DMS79 treated with DMSO at 0.1 percent for 48 hours (cell line): ENCODE measurements around the gene SRP68.

Source experiments
- DNase-seq: peaks from one replicate; lab custom pipeline; 2025; lab: John Stamatoyannopoulos, UW

SRP68 gene

DNA sequence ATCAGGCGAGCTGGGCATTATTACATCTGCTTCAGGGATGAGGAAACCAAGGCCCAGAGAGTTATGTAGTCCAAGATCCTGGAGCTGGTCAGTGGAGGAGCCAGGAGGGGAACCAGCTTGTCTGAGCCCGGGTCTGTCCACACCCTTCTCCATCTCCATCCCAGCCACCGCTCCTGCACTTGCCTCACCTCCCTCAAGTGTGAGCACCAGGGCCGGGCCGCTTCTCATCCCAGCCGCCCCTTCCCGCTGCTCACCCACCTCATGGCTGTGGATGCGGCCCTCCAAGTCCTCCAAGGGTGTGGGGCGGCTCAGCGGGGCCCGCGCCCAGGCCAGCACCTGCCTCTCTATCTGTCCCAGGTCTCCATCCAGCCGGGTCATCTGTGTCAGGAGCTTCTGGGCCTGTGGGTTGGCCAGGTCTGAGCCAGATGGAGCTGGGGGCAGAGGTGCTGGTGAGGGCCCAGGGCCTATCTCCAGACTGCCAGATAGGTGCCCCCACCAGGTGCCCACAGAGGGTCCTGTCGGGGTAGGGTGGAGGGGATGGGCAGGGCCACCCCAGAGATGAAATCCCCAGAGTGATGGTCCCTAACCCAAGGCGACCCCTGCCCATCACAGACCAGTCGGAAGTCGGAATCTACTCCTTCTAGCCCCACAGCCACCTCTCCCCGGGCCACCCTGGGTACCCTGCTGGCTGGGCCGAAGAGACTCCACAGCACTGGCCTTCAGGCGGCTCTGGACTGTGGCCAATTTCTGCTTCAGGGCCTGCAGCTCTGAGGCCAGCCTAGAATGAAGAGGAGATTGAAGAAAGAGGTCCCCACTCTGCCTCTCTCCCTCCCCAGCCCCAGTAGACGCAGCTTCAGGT, 54.6 kb downstream of the SRP68 start:
- no peak for DNase-seq

DNA sequence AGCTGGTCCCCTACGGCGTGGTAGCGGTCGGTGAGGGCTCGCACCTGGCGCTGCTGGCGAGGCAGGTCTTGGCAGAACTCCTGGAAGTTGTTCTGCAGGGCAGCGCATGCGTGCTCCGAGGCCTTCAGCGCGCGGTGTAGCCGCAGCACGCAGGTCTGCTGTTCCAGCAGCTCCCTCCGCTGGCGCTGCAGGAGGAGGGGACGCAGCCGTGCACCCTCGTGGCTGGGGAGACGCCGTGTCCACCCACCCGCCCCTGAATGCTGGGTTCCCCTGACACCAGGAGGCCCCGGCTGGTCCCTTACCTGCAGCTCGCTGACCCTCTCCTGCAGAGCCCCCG, 57.4 kb downstream of the SRP68 start:
- no peak for DNase-seq

DNA sequence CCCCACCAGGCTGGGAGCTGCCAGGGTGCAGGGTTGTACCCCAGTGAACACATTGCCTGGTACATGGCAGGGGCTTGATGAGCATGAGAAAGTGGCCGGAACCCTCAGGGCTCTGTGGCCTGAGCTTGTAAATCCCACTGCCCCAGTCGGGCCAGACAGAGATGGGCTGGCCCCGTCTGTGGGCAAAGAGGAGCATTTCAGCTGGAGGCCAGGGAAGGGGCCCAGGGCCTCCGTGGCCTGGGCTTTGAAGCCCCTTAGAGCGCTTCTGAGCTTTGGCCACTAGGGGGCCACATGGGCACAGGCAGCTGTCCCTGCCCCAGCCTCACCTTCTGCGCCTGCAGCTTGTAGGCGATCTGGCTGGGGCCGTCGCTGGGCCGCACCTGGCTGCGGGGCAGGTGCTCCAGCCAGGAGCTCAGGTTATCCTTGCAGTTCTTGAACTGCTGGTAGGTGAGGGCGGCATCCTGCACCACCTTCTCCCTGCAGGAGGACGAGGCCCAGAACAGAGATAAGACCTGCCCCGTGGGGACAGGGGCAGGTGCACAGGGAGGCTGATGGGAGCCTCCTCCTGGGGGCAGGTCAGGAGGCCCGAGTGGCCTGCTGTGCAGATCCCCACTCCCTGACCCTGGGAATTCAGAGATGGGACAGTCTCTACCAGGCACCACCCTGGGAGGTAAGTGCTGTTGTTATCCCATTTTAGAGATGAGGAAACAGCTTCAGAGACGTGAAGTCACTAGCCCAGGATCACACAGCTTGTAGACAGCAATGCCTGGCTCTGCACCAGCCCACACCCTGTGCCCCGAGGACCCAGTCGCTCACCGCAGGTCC, 58.0 kb downstream of the SRP68 start:
- DNase-seq: peak; percentile 37

DNA sequence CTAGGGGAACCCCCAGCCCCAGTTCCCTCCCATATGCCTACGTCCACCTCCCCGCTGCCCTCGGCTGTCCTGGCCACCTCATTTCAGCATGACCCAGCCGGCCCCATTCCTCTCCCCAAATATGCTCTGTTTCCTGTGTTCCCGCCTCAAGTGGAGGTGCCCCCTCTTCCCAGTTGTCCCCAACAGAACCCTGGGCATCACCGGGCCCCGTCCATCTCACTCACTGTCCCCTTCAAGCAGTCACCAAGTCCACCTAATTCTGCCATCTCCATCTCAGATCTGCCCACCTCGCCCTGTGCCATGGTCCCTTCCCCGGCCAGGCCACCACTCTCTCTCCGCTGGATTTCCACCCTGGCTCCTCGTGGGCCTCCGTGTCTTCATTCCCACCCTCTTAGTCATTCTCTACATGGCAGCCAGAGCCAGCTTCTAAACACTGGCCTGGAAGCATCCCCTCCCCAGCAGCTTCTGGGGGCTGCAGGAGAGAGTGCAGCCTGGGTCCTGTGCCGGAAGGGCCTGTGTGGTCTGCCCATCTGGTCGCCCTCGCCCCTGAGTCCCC, 58.9 kb downstream of the SRP68 start:
- no peak for DNase-seq

DNA sequence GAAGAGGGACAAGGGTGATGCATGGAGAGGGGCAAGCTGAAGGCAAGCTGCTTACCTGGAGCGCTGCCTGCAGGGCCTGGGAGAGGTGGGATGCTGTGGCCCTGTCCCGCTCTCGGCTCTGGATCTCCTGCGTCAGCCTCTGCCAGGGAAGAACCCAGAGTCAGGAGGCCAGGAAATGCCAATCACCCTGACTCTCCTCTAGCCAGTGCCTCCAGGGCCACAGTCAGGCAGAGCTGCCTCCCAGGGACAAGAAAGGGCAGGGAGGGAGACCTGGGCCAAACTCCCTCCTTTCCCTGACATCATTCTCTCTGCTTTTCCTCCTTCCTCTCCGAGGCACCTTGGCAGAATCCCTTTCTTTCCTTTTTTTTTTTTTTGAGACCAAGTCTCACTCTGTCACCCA, 60.4 kb downstream of the SRP68 start:
- DNase-seq: no peak

DNA sequence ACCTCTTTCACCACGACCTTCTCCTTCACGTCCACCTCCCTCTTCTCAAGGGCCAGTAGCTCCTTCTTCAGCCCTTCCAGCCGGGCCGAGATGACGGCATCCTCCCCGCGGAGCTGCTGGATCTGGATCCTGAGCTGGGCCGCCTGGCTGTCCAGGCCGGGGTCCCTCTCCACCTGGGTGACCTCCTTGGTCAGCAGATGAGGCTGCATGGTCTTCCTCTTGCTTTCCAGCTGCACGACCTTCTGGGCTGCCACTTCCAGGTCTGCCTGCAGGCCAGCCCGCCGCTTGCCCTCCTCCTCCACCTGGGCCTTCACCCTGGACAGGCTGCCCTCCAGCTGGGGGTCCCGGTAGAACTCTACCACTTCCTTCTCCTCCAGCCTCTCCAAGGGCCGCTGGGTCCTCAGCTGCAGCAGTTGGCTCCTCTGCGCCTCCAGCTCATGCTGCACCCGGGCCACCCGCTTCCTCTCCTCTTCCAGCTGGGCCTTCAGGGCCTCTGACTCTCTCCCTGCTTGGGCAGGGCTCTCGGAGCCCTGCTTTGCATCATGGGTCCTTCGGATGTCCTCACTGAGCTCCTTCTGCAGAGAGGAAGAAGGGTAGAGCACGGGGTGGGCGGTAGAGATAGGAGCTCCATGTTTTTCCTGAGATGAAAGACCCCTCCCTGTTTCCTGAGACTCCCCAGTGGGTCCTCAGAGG, 62.2 kb downstream of the SRP68 start:
- DNase-seq: no peak

DNA sequence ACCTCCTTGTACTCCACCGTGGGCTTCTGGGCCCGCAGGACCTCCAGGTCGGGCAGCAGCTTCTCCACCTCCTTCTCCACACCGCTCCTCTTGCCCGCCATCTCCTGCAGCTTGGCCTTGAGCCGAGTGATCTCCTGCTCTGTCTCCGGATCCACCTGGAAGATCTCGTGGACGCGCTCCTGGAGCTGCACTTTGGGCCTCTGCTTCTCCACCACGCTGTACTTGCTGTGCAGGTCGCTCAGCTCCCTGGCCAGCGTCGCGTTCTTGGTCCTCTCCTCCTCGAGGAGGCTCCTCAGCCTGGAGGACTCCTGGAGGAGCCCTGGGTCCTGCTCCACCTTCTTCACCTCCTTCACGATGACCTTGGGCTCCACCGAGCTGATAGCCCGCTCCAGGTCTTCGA, 62.9 kb downstream of the SRP68 start:
- DNase-seq: no peak

DNA sequence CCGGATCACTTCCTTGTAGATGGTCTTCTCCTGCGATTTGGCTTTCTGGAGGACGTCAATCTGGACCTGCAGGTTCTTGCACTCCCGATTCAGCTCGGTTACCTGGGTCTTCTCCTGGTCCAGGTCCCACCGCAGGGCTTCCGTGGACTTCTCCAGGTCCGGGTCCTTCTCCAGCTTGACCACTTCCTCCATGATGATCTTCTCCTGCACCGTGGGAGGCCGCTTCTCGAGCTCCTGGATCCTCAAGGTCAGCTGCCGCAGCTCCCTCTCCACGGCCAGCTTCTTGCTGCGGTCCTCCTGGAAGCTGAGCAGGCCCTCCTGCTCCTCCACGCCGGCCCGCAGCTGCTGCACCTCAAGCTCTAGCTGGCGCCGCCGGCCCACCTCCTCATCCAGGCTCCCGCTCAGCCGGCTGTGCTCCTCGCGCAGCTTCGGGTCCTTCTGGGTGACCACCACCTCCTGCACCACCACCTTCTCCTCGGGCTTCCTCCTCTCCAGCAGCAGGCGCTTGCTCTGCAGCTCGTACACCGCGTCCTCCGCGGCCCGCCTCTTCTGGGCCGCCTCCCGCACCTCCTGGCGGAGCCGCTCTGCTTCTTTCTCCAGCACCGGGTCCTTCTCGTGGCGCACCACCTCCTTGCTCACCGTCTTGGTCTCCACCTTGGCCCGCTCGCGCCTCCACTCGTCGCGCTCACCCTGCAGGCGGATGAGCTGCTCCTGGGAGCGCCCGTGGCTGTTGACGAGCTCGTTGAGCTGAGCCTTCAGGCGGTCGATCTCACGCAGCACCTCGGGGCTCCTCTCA, 63.5 kb downstream of the SRP68 start:
- no peak for DNase-seq

DNA sequence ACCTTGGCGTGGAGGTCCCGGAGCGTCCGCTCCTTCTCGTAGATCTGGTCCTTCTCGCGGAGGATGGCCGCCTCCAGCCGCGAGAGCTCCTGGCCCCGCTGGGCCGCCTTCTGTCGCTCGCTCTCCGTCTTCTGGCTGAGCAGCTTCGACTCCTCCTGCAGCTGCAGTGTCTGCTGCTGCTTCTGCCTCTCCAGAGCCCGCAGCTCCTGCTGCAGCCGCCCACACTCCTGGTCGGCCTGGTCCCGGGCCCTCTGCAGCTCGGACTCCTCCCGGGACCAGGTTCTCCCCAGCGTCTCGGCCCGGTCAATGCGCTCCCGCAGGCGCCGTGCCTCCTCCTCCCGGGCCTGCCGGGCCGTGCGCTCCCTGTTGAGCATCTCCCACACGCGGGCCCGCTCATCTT, 64.1 kb downstream of the SRP68 start:
- DNase-seq: no peak

DNA sequence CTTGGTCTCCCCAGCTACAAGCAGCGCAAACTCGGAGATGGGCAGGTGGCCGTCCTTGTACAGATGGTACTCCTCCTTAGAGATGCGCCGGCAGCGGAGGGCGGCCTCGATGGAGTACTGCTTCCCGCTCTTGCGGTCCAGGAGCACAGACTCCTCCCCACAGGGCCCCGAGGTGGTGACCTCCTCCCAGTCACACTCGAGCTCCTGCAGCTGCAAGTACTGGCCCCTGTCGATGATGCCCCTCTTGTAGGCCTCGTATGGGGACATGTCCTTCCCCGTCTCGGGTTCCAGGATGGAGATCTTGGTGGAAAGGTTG, 64.5 kb downstream of the SRP68 start:
- no peak for DNase-seq

DNA sequence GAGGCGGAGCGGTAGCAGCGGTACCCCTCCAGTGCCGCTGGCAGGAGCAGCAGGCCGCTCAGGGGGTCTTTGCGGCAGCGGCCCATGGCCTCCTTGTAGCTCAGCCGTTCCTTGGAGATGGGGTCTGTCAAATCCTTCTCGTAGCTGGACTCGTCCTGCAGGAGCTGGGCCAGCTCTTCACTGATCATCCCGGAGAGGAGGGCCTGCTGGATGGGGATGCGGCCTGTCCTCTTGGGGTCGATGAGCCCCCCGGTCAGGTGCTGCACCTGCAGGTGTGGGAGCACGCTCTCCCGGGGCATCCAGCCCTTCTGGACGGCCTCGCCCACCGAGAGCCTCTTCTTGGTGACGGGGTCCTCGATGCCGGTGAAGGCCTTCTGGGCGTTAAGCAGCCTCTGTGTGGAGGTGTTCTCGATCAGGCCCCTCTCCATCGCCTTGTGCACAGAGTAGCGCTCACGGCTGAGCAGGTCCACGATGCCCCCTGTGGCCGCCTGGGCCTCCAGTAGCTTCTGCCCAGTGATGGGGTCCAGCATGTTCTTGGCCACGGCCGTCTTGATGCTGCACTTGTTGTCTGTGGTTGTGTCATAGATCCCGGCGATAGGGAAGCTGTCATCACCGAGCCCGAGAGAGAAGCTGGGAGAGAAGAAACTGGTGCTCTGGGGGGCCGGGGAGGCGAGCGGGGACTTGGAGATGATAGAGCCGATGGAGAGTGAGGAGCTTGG, 65.0 kb downstream of the SRP68 start:
- DNase-seq: no peak

DNA sequence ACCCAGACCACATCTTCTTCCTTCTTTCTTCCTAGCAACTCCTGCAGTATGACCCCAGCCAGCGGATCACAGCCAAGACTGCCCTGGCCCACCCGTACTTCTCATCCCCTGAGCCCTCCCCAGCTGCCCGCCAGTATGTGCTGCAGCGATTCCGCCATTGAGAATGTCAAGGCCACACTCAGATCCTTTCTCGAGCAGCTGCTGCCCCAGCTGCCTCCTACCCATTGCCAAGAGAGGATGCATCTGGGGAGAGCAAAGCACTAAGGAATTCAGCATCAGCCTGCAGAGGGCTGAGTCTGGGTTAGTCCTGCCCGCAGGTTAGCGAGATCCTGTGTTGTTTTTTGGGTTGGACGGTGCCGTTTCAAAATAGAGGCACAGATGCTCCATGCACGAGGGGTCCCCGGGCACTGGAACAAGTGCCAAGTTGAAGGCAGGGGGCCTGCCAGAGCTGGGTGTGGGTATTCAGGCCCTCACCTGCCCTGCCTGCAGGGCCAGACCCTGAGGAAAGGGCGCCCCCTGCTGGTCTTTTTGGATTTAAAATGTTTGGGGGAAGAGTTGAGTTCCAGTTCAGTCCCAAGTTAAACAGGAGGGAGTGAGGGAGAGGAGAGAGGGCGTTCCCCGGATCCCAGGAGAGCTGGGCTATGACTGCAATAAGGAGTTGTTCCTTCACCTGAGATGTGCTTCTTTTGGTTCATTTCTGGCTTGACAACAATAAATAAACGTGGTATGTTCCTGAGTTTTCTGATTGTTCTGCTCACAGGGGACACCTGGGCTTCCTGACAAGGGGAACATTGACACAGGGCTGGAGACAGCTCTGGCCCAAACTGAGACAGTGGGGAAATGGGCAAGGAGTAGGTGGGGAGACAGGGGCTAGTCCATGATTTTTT, 66.8 kb downstream of the SRP68 start:
- peak; percentile 50 for DNase-seq

DNA sequence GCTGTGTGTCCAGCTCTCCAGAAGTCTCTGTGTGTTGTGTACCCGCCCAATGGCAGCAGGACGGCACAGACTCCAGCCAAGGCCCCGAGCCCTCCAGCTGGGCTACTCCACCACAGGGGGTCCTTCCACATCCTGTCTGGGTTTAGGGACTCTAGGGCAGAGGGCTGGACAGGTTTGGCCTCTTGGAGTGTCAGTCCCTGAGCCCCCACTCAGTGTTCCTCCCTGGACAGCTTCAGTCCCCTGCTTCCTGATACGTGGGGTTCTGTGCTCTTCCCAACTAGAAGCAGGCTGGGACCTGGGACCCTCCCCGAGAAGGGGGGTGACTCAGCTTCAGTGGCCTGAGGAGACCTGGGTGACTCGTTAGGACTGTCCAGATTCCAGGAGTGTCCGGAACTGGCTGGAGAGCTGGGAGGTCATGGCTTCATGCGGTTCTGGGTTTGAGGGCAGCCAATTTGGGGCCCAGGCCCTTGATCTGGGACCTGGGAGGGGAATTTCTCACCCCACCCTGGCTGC, 67.5 kb downstream of the SRP68 start:
- no peak for DNase-seq

DNA sequence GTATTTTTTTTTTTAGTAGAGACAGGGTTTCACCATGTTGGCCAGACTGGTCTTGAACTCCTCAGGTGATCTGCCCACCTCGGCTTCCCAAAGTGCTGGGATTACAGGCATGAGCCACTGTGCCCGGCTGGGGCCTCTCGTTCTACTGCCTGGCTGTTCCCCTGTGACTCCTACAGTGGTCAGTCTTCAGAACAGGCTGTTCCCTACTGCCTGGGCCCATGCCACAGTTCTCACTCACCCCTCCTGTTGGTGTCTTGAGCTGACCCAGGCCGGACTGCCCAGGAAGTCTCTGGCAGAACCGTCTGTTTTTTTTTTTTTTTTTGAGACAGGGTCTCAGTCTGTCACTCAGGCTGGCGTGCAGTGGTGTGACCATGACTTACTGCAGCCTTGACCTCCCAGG, 68.4 kb downstream of the SRP68 start:
- DNase-seq: no peak

DNA sequence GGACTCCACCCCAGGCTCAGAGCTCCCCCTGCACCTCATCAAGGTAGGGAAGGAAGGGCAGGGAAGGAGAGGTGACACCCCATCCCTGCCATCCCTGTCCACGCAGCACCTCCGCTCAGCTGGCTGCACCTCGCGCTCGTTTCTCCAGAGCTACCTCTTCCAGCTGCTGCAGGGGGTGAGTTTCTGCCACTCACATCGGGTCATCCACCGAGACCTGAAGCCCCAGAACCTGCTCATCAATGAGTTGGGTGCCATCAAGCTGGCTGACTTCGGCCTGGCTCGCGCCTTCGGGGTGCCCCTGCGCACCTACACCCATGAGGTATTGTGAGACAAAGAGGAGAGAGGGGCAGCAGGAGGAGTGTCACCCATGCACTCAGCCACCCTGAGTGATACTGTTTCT, 70.2 kb downstream of the SRP68 start:
- no peak for DNase-seq

DNA sequence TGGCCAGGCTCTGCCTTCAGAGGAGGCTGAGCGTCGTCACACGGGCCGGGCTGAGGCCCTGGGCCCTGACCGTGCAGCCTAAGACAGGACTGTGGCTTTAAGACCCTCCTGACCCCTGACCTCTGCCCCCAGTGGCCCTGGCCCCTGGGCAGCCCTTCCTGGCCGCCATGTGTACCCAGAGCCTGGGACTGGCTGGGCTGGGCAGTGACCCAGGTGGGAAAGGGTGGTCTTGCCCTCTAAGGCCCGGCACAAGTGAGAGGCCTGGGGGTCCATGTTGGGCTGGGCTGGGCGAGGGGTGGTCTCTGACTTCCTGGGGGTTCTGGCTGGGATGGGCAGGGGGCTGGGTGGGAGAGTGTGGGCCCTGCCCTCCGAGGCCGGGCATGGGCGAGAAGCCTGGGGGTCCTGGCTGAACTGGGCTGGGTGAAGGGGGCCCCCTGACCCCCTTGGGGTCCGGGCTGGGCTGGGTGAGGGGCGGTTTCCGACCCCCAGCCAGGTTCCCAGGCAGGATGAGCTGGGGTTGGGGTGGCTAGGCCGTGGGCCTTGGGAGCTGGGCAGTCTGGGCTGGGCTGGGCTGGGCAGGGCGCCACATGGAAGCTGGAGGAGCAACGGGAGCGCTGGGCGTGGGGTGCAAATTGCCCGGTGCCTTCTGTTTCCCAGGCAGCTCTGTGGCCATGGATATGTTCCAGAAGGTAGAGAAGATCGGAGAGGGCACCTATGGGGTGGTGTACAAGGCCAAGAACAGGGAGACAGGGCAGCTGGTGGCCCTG, 71.4 kb downstream of the SRP68 start, which contains the start of gene CDK3:
CDK3 (plus strand) TSS at position 101 of the 767 bp plus-strand sequence; CDS start at position 672, 571 bp downstream.
- DNase-seq: no peak

DNA sequence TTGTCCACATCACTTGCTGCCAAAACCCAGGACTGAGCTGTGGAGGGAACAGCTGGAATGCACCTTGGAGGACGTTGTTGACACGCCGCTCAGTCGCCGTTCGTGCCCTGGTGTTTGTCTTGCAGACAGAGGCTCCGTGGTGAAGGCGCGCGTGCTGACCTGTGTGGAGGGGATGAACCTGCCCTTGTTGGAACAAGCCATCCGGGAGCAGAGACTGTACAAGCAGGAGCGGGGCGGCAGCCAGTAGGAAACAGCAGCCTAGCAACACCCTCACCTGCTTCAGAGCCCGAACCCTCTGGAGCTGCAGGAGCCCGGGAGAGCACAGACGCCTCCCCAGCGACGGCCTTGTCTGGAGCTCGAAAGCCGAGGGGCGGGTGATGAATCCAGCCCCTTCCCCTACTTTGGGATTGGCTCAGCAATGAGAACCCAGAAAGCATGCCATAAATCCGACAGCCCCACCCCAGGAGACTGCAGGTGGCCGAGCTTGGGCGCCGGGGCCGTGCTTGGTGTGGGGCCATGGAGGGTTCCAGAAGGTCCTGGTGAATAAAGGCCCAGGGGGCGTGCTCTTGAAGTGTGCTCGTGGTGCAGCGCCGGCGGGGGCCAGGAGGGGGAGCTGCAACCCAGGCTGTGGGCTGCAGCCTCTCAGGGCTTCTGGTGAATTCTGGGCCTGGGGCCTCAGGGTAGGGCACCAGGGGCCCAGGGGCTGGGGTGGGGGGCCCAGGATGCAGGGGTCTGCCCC, 72.1 kb downstream of the SRP68 start:
- no peak for DNase-seq

DNA sequence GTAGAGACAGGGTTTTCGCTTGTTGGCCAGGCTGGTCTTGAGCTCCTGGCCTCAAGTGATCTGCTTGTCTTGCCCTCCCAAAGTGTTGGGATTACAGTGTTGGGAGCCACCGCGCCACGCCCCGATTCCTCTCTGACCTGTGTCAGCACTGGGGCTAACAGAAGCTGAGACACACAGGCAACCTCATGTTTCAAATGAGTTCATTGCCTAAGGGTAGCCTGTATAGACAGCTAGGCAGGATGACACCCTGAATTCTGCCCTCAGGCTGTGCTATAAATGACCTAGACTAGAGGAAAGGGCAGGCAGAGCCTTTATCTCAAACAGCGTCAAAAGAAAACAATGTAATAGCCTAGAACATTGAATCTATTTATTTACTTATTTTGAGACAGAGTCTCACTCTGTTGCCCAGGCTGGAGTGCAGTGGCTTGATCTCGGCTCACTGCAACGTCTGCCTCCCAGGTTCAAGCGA, 74.0 kb downstream of the SRP68 start:
- DNase-seq: no peak
